Colonic mucosa (tissue), 4 donors: Measurements from ENCODE around the gene DGCR2. TPM values are rescaled to one million over a fixed set of nuclear protein-coding genes. Genes with fewer than 3 reads are reported as not detected.

Experiments used
- DNase-seq: peaks from one replicate; pipeline ENCODE4 v3.0.0-alpha.2; 2020
- H3K27ac ChIP-seq: fragments of 200-600 bp; one replicate; pipeline ENCODE4 v1.8.0; 2021
- H3K27me3 ChIP-seq: fragments of 200-600 bp; one replicate; pipeline ENCODE4 v1.8.0; 2021
- H3K36me3 ChIP-seq: fragments of 200-600 bp; one replicate; pipeline ENCODE4 v1.8.0; 2021
- H3K4me1 ChIP-seq: fragments of 200-600 bp; one replicate; pipeline ENCODE4 v1.8.0; 2021; ENCODE audit warnings: mild to moderate bottlenecking
- H3K4me3 ChIP-seq: fragments of 200-600 bp; one replicate; pipeline ENCODE4 v1.8.0; 2021
- H3K9ac ChIP-seq, 2 donors: one replicate each; pipeline ENCODE4 v1.7.0; 2013; ENCODE audit warnings: control low read depth in 2 of 2, low read depth in 2 of 2, low read length in 2 of 2
- H3K9me3 ChIP-seq: fragments of 200-600 bp; one replicate; pipeline ENCODE4 v1.8.0; 2021
- intact Hi-C: fragments of 100-400 bp; cut with DNase I; formaldehyde crosslinking; loops from one replicate; pipeline ENCODE4 v1.14.1; 2022
- total RNA-seq, 2 donors: library from RNA; stranded (reverse); fragmentation: NEBNext Ultra II Directional in 1 of 2; extraction: Animal tissue kit (Norgen Biotek cat#: 25700) in 1 of 2; gene quantifications; one replicate each; pipeline ENCODE4 v1.2.1, GENCODE V29; 2021
- TF ChIP-seq, protein P1 (sequence below): fragments of 200-600 bp; IDR thresholded peaks from one replicate; pipeline ENCODE4 v1.8.0; 2022; ENCODE audit warnings: antibody characterized with exemption, mild to moderate bottlenecking
- donor health status: healthy.
- donor health status: DM: no; HTN: no; CAD: no.
- donor health status: DM: no; HTN: no; CAD: no.

The DGCR2 gene
- total RNA-seq, 2 donors from 2014 or later: 71.6 to 82.5 TPM

DNA sequence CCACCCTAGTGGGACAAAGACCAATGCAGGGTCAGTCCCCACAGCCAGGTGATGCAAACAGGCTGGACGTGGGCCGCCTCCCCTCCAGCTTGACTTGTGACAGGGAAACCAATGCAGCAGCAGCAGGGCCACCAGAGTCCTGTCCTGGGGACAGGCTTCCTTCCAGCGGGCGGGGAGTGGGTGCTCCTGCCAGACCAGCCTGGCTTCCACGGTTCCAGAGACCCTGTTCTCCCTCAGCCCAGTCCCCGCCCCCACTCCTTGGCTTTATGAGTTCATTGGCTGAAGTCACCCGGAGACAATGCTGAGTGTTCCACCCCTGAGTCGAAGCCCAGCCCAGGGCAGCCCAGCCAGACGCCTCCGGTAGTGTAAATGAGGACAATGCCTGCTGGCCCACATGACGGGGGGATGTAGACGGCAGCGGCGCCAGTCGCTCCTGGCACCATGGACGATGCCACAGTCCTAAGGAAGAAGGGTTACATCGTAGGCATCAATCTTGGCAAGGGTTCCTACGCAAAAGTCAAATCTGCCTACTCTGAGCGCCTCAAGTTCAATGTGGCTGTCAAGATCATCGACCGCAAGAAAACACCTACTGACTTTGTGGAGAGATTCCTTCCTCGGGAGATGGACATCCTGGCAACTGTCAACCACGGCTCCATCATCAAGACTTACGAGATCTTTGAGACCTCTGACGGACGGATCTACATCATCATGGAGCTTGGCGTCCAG is 8.9 kb upstream of the DGCR2 start, which contains the start of gene TSSK2:
Gene TSSK2 (plus strand): TSS at position 350 of the 726 bp plus-strand sequence. CDS start 92 bp downstream, at position 442.
- no peaks in the 10 kb centered on the region for H3K4me1 ChIP-seq
- TF ChIP-seq, protein P1, sequence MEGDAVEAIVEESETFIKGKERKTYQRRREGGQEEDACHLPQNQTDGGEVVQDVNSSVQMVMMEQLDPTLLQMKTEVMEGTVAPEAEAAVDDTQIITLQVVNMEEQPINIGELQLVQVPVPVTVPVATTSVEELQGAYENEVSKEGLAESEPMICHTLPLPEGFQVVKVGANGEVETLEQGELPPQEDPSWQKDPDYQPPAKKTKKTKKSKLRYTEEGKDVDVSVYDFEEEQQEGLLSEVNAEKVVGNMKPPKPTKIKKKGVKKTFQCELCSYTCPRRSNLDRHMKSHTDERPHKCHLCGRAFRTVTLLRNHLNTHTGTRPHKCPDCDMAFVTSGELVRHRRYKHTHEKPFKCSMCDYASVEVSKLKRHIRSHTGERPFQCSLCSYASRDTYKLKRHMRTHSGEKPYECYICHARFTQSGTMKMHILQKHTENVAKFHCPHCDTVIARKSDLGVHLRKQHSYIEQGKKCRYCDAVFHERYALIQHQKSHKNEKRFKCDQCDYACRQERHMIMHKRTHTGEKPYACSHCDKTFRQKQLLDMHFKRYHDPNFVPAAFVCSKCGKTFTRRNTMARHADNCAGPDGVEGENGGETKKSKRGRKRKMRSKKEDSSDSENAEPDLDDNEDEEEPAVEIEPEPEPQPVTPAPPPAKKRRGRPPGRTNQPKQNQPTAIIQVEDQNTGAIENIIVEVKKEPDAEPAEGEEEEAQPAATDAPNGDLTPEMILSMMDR: no peak
- H3K9ac ChIP-seq: no peak within 1 kb of the TSS
- DNase-seq: no peak
- no peaks in the 10 kb centered on the region for H3K27me3 ChIP-seq
- intact Hi-C loops: no loop called here
- H3K36me3 ChIP-seq: peaks cover 5% of the 10 kb centered on the region
- no peaks in the 10 kb centered on the region for H3K9me3 ChIP-seq
- no peak within 1 kb of the TSS for H3K4me3 ChIP-seq
- no peak within 1 kb of the TSS for H3K27ac ChIP-seq

DNA sequence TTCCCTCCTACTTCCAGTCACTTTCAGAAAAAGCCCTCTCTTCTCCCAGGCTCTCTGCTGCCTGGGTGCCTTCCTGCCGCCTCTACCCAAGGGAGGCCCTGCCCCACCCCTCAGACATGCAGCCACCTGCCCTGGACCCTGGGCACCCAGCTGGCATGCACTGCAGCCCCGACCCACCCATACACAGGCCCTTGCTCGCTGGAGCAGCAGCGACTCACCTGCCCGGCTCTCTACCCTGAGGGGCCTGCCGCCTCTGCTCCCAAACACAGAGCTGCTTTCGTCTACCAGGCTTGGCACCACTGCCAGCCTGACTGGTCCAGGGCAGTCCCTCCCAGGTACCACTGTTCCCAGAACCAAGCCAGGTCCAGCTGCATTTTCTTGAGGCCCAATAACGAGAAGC is 7.7 kb upstream of the DGCR2 start:
- Histone ChIP-seq H3K36me3 (peaks cover 5% of the 10 kb centered on the region), H3K9ac (no peak overlapping the region), H3K27me3 (no peaks in the 10 kb centered on the region), H3K4me1 (no peaks in the 10 kb centered on the region), H3K9me3 (no peaks in the 10 kb centered on the region), H3K27ac (no peak overlapping the region), H3K4me3 (no peak overlapping the region)
- TF ChIP-seq, protein P1: no peak
- intact Hi-C loops: no loop called here
- no peak for DNase-seq

DNA sequence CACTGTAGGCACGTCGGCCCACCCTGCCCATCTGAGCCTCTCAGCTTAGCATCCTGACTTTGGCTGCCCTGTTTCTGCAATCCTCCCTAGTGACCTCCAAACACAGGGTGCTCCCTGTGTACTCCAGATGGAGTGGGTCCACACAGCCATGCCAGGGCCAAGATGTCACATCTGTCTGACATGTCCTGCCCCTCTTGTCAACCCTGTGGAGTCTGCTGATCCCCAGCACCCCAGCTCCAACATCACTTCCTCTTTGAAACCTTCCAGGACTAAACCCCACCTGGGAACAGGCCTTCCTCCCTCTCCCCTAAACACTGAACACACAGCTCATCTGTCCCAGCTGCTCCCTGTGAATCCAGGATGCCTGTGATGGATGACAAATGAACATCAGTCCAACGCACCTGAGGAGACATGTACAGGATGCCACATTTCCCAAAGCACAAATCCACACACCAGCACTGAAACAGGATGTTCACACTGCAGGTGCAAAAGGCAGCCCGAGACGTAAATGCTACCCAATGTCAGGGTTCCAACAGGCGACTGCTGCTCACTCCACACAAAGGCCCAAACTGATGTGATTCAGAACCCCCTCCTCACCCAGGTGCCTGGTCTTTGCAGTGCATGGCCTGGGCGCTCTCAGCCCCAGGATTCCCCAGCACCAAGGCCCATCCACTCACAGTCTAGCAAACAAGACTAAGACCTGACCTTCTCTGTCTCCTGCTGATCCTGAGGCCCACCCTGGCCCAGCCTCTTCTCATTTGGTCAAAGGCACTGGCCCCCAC is 6.9 kb upstream of the DGCR2 start:
- Histone ChIP-seq H3K9ac (no peak overlapping the region), H3K9me3 (no peaks in the 10 kb centered on the region), H3K36me3 (peaks cover 5% of the 10 kb centered on the region), H3K4me3 (no peak overlapping the region), H3K4me1 (no peaks in the 10 kb centered on the region), H3K27me3 (no peaks in the 10 kb centered on the region), H3K27ac (no peak overlapping the region)
- no peak for DNase-seq
- TF ChIP-seq, protein P1: no peak
- intact Hi-C loops: no loop called here

DNA sequence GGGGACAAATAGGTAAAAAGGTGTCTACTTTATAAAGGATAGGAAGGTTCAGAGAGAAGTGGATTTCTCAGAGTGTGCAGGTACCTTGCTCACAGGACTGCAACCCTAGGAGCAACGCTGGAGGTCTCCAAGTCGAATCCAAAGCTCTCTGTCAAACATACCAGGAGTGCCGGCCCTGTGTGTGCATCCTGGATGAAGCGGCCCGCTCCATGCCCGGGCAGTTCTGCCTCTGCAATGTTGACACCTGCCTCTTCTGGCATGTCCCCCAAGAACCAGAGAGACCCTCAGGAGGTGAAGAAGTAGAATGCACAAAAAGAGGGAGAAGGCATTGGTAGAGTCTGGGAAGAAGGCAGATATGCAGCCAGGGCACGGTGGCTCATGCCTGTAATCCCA is 5.8 kb upstream of the DGCR2 start:
- intact Hi-C loops: no loop called here
- Histone ChIP-seq H3K27ac (no peak overlapping the region), H3K9me3 (no peaks in the 10 kb centered on the region), H3K27me3 (no peaks in the 10 kb centered on the region), H3K36me3 (no peaks in the 10 kb centered on the region), H3K4me3 (no peak overlapping the region), H3K4me1 (peaks cover under 1% of the 10 kb centered on the region), H3K9ac (no peak overlapping the region)
- no peak for DNase-seq
- TF ChIP-seq, protein P1: no peak

DNA sequence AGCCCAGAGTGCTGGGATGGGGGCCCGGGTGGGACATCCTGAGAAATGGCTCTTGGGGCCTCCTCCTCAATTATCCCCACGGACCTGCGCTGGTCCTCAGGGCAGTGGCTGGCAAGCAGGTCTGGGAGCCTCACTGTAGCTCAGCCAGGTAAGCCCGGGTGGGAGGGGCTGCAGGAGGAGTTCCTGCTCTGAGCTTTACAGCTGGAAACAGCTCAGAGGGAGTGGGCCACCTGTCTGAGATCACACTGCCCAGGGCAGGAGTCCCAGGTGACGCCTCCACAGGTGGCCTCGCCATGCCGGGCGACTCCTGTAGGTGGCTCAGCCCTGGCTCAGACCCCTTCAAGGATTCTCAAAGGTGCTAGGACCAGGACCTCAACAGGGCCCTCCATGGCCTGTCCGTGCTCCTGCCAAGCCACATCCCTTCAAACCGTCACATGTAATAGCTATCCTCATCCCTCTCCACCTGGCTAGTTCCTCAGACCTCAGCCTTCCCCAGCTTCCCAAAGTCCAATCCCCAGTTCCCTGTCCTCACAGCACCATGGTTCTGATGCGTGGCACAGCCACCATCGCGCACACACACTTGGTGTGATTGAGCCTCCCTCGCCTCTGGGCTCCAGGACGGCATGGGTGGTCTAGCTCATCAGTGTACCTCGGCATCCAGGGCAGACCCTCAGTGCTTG is 5.3 kb upstream of the DGCR2 start:
- H3K4me1 ChIP-seq: peaks cover 5% of the 10 kb centered on the region
- no peak overlapping the region for H3K4me3 ChIP-seq
- H3K27me3 ChIP-seq: no peaks in the 10 kb centered on the region
- no peak overlapping the region for H3K9ac ChIP-seq
- no peak for DNase-seq
- no peaks in the 10 kb centered on the region for H3K9me3 ChIP-seq
- no peak overlapping the region for H3K27ac ChIP-seq
- TF ChIP-seq, protein P1: no peak
- intact Hi-C loops: no loop called here
- no peaks in the 10 kb centered on the region for H3K36me3 ChIP-seq
